Measurements from ENCODE around the gene ATAD3C.
"Not testable (repeated sequence)": the region's sequence is repeated elsewhere in the genome, so short reads cannot be mapped to it uniquely, and the experiment has no call there.

Gene ATAD3C

GRCh38 chr1:1462318-1462966, 13.0 kb downstream of the ATAD3C start:
- intact Hi-C loops (cut with DNase I), result no loop called here
- DNase-seq, result no peak

- intact Hi-C loops (cut with DNase I), result no loop called here
- no peak for DNase-seq
Observed at GRCh38 chr1:1463312-1463711, 13.8 kb downstream of the ATAD3C start.

- intact Hi-C loops (cut with DNase I); DNase-seq: not testable (repeated sequence)
Observed at GRCh38 chr1:1468196-1468985, 18.9 kb downstream of the ATAD3C start.

- intact Hi-C loops (cut with DNase I), result no loop called here
- DNase-seq, result no peak
Observed at GRCh38 chr1:1470626-1471388, 21.3 kb downstream of the ATAD3C start.

- intact Hi-C loops (cut with DNase I), result no loop called here
Observed at GRCh38 chr1:1471389-1472052, 22.0 kb downstream of the ATAD3C start, which contains the start of gene ATAD3B. Gene ATAD3B (plus strand): TSS chr1:1471765. CDS start chr1:1471885, 120 bp downstream.

GRCh38 chr1:1472053-1472876, 22.8 kb downstream of the ATAD3C start:
- DNase-seq; intact Hi-C loops (cut with DNase I): not testable (repeated sequence)

More at GRCh38 chr1:1471389-1472052, 22.0 kb downstream of the ATAD3C start, which contains the start of gene ATAD3B:
- peak; percentile 91 to 99 (median 94) for DNase-seq

GRCh38 chr1:1476011-1476410, 26.5 kb downstream of the ATAD3C start:
- DNase-seq; intact Hi-C loops (cut with DNase I): not testable (repeated sequence)

GRCh38 chr1:1477206-1477605, 27.7 kb downstream of the ATAD3C start:
- no peak for DNase-seq
- intact Hi-C loops (cut with DNase I), result no loop called here

- peak in 1 of 10 donors; percentile 70 for DNase-seq
- intact Hi-C loops (cut with DNase I), result no loop called here
Observed at GRCh38 chr1:1479547-1480487, 30.3 kb downstream of the ATAD3C start.

- intact Hi-C loops (cut with DNase I), result not testable (repeated sequence)
- peak in 1 of 10 donors; percentile 74 for DNase-seq
Observed at GRCh38 chr1:1480488-1480867, 31.0 kb downstream of the ATAD3C start.

- intact Hi-C loops (cut with DNase I), result not testable (repeated sequence)
- DNase-seq, result peak in 1 of 10 donors; percentile 55
Observed at GRCh38 chr1:1481811-1482210, 32.3 kb downstream of the ATAD3C start.

- DNase-seq, result peak in 1 of 10 donors; percentile 65
- intact Hi-C loops (cut with DNase I), result no loop called here
Observed at GRCh38 chr1:1482856-1483255, 33.4 kb downstream of the ATAD3C start.

GRCh38 chr1:1483714-1484113, 34.2 kb downstream of the ATAD3C start:
- peak in 1 of 10 donors; percentile 67 for DNase-seq
- intact Hi-C loops (cut with DNase I), result no loop called here

- intact Hi-C loops (cut with DNase I), result not testable (repeated sequence)
- DNase-seq, result peak in 1 of 10 donors; percentile 62
Observed at GRCh38 chr1:1484976-1485750, 35.7 kb downstream of the ATAD3C start.

- intact Hi-C loops (cut with DNase I), result not testable (repeated sequence)
- DNase-seq, result peak in 1 of 10 donors; percentile 78
Observed at GRCh38 chr1:1485755-1486317, 36.3 kb downstream of the ATAD3C start.

- intact Hi-C loops (cut with DNase I), result no loop called here
Observed at GRCh38 chr1:1487701-1488100, 38.2 kb downstream of the ATAD3C start.

GRCh38 chr1:1489231-1489630, 39.7 kb downstream of the ATAD3C start:
- intact Hi-C loops (cut with DNase I), result no loop called here

More at GRCh38 chr1:1487701-1488100, 38.2 kb downstream of the ATAD3C start:
- DNase-seq, result peak in 1 of 10 donors; percentile 47

More at GRCh38 chr1:1489231-1489630, 39.7 kb downstream of the ATAD3C start:
- DNase-seq, result no peak
